GM23338 (cell line): ENCODE measurements around the gene SMIM44.

ENCODE experiments used
- CTCF ChIP-seq, 2 experiments: fragments of 200-600 bp in 1 of 2; sonication (generic) in 1 of 2; conservative IDR thresholded peaks; 2 replicates each; pipeline versions ENCODE4 v1.5.1 to v1.6.1; 2016 to 2017; ENCODE audit warnings: antibody characterized with exemption in 2 of 2, low read depth in 2 of 2, mild to moderate bottlenecking in 2 of 2, moderate library complexity in 1 of 2
- EZH2 ChIP-seq: fragments of 200-600 bp; sonication (generic); IDR thresholded peaks from one replicate; pipeline ENCODE4 v1.8.0; 2017; ENCODE audit warnings: antibody characterized with exemption, mild to moderate bottlenecking, low read depth; ENCODE audit not compliant: unreplicated experiment
- EZH2phosphoT487 ChIP-seq: fragments of 200-600 bp; sonication (generic); IDR thresholded peaks from one replicate; pipeline ENCODE4 v1.8.1; 2018; ENCODE audit warnings: antibody characterized with exemption; ENCODE audit not compliant: unreplicated experiment
- NANOG ChIP-seq: IDR thresholded peaks from 2 replicates; pipeline ENCODE4 v1.6.1; 2016; ENCODE audit warnings: antibody characterized with exemption, borderline replicate concordance
- POLR2AphosphoS5 ChIP-seq: IDR thresholded peaks from 2 replicates; pipeline ENCODE4 v1.6.1; 2016; ENCODE audit warnings: antibody characterized with exemption, low read depth
- REST ChIP-seq: IDR thresholded peaks from one replicate; pipeline ENCODE4 v1.6.1; 2018; ENCODE audit warnings: antibody characterized with exemption; ENCODE audit not compliant: unreplicated experiment
- STAT1 ChIP-seq: IDR thresholded peaks from one replicate; pipeline ENCODE4 v1.6.1; 2016; ENCODE audit warnings: antibody characterized with exemption; ENCODE audit not compliant: unreplicated experiment
- ZNF331 ChIP-seq: fragments of 250-450 bp; sonication (Bioruptor Pico); IDR thresholded peaks from 2 replicates; pipeline ENCODE4 v1.5.0; 2020; ENCODE audit warnings: low read depth, mild to moderate bottlenecking, moderate library complexity

DNA sequence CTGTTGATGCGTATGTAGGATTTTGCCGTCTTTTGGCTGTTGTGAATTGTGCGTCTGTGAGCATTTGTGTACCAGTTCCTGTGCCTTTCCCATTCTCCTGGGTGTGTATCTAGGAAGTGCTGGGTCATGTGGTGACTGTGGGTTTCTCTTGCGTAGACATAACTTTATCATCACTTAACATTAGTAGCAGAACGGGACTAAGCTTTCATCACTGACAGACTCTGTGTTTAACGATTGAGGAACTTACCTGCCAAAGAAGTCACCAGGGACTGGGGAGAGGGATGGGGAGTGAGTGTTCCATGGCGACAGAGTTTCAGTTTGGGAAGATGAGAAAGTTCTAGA is 37.8 kb upstream of the SMIM44 start:
- TF ChIP-seq EZH2 (no peak), CTCF (conservative IDR thresholded peaks at IDR 0.05; ENCODE audit: low read depth in 2 of 2) (no peak), STAT1 (no peak), POLR2AphosphoS5 (no peak), ZNF331 (CRISPR knock-in tag) (no peak), EZH2phosphoT487 (no peak), REST (no peak), NANOG (no peak)
